DMS114 treated with DMSO at 0.1 percent for 48 hours (cell line): Measurements from ENCODE around the gene NARF.
"Not testable (repeated sequence)": the region's sequence is repeated elsewhere in the genome, so short reads cannot be mapped to it uniquely, and the experiment has no call there.

Source experiments
- DNase-seq: peaks from one replicate; lab custom pipeline; 2025; ENCODE audit not compliant: unreplicated experiment; lab: John Stamatoyannopoulos, UW

NARF gene

DNA sequence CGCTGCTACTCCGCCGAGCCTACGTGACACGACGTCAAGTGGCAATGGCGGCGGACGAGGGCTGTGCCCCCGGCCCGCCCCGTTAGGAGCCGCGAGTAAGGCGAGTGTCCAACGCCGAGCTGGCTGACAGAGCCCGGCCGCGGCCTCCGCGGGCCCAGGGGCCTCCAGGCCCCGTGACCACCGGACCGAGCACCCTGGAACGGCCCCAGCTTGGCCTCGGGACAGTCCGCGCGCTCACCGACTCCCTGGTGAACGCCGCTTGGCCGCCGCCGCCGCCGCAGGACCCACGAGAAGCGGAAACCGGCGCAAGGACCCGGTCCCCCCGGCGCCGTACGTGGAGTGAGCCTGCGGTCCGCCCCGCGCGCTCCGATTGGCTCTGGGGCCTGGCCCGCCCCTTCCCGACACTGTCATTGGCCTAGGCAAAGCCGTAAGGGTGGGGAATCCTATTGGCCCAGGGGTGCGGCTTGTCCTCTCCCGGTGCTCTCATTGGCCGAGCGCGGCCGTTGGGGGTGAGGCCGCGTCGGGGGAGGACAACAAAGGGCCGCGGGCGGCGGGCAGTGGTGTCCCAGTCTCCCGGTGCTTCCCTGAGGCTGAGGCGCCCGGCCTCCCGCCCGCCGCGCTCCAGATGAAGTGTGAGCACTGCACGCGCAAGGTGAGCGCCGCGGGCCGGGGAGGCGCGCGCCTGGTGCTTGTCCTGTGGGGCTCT, at the start of gene NARF:
Gene NARF, plus strand, starts transcription at position 563 of the 706 bp plus-strand sequence. Its CDS starts 63 bp downstream, at position 626.
- peak; percentile 94 for DNase-seq

DNA sequence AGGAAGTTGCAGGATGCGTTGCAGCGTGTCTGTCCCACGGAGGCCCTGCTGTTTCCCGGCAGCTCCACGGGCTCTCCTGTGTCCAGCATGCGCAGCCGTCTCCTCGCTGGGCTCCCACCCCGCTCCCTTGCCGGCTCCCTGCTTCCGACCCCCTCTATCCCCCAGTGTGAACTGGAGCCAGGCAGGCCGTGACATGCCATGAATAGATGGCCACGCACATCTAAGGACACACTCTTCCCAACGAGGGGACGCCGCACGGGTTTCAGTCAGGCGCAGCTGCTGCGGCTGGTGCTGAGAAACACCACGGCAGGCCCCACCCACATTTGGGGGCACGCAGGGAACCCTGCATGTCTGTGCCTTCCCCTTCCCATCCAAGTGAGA, 49.6 kb upstream of the NARF start:
- no peak for DNase-seq

DNA sequence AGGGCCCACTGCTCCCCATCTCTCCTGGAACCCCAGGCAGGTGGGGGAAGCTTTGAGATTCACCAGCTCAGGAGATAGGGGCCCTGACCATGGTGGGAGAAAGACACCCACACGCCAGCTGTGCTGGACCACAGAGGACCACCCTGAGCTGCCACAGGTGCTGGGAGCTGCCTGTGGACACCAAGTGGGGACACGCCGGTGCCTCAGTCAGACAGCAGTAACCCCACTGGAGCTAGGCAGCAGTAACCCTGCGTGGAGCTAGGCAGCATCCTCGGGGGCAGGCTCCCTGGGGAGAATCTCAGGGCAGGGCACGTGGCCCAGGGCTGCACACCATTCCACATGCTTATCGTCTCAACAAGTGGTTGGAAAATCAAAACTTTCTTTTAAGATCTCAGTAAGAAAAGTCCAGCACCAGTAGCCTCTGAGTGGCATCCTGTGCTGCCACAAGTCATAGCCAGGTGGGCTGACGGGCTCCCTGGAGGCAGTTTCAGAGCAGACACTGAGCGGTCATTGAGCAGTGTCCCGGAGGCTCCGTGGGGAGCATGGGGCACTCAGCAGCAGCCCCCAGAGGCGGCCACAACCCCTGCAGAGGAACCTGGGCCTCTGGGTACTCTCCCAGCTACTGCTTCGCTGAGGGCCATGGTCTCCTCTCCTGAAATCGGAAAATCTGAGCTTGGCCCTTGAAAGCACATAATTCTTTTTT, 48.4 kb upstream of the NARF start:
- DNase-seq: no peak

DNA sequence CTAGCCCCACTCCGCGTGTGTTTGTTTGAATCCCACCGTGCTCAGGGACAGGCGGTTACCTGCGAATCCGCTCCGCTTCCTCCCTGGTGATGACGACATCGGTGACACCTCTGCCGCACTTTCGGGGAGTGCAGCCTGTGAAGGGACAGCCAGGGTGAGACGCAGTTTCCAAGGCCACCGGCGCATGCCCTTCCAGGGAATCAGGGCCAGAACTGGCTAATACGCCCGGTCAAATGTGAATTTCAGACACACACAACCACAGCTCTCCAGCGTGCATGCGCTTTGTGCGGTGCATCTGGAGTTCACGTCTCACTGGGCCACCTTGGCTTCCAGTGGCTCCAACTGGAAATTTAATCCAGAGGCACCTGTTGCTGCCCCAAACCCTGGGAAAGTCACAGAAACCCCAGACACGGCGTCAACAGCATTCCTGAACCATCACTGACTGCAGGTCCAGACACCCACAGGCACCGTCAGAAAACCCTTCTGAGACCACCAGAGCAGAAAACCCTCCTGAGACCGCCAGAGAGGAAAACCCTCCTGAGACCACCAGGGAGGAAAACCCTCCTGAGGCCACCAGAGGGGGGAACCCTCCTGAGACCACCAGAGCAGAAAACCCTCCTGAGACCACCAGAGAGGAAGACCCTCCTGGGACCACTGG, 47.0 kb upstream of the NARF start:
- no peak for DNase-seq

DNA sequence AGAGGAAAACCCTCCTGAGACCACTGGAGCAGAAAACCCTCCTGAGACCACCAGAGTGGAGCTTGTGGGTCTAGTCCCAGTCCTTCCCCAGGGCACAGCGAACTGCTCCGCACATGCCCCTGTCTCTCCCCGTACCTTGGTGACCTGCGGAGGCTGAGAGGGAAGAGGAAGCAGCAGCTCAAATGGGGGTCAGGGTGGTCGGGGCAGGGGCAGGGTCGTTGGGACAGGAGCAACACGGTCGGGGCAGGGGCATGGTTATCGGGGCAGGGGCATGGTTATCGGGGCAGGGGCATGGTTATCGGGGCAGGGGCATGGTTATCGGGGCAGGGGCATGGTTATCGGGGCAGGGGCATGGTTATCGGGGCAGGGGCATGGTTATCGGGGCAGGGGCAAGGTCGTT, 46.5 kb upstream of the NARF start:
- DNase-seq: not testable (repeated sequence)

DNA sequence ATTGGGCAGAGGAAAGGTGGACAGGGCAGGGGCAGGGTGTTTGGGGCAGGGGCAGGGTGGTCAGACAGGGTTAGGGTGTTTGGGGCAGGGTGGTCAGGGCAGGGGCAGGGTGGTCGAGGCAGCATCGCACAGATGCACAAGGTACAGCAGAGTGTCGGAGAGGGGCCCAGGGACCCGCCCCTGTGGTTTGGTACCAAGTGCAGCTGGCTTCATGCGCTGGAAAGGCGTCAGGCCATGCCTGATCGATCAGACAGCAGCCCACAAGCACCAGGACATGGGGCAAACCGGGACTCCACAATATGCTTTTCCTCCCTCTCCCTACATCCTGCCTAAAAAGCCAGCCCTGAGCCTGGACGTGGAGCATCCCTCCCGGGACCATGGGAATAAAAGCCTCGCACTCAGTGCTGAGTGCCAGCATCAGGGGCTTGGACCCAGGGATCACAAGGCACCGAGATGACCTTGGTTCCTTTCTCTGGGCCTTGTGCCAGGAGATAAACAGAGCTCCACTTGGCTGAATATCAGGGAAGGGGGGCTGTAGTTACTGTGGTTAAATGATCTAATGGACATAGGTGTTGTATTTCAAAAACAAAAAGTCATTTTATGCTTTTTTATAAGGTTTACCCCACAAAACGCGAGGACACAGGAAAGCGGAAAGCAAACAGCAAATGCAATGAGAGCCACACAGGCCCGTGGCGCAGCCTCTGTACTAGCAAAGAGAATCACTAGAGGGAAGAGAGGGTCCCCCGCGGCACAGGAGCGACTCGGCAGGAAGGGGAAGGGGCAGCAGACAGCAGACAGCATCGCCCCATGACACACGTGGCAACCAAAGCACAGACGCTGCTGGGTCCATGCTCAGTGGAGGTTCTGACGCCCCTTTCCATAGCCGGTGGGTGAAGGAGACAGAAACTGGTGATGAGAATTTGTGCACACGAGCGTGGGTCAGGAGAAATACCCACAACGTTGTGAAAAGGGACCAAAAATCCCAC, 45.7 kb upstream of the NARF start:
- DNase-seq: no peak

DNA sequence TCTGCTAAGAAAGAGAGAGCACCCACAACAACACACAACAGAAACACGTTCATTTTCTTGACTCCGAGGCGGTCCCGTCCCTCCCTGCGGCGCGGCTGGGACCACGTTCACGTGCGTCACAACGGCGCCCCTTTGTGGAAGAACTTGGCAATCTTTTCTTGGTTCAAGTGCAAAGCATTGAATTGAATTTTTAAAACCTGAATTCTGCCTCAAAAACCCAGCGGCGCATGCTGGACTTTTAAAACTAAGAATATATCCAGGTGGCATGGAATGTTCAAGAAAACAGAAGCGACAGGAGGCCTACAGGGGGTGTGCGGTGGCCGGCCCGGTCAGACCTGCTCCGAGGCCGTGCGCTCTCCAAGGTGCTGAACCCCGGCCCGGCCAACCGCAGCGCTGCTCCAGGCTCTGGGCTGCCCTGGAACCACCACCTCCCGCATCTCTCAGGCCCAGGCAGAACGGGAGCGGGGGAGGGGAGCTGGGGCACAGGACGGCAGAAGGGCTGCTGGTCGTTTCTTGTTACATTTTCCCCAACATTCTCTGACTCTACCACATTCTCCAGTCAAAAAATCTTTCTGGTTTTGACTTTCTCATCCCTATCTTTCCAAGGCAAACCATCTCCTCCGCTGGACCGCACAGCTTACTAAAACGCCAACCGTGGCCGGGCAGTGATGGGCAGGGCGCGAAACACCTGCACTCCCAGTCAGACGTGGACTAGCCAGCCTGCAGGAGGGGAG, 43.8 kb upstream of the NARF start:
- peak; percentile 31 for DNase-seq

DNA sequence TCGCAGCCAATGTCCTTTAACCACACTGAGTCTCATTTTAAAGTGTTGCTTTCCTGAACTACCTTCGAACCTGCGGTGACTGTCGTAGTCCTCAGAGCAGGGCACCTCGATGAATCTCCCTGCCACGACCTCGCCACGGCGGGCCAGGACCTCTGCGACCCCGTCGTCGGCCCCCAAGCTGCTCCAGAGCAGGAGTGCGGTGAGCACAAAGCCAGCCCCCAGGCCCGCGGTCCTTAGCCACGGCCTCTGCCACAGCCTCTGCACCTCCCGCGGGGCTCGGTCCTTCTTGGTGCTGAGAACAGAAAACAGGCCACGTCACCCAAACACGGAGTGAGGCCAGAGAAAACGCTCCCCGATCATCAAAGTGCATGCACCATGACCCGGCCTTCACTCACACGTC, 43.2 kb upstream of the NARF start:
- DNase-seq: no peak

DNA sequence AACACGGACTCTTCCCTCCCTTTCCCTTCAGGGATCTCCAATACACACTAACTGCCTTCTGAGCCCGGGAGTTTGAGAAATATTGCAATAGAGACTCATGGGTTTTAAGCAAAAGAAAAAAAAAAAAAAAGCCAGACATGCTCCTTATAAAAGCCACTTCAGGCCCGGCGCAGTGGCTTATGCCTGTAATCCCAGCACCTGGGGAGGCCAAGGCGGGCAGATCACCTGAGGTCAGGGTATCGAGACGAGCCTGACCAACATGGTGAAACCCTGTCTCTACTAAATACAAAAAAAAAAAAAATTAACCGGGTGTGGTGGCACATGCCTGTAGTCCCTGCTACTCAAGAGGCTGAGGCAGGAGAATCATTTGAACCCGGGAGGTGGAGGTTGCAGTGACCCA, 42.8 kb upstream of the NARF start:
- DNase-seq: no peak

DNA sequence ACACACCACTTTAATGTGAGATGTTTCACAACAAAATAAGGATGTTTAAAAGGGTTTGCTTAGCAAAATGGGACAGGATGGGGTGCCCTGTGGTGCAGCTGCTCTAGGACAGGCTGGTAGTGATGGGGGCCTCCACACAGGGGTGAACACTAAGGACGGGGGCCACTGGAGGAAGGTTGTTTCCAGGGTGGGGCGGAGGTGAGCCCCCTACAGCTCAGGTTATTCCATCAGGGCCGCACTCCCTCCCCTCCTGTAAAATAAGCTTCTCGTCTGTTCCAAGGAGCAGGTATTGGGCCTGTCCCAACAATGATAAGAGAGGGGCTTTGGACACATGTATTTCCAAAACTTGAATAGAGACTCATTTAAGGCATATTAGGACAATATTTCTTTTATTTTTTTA, 42.3 kb upstream of the NARF start:
- no peak for DNase-seq

DNA sequence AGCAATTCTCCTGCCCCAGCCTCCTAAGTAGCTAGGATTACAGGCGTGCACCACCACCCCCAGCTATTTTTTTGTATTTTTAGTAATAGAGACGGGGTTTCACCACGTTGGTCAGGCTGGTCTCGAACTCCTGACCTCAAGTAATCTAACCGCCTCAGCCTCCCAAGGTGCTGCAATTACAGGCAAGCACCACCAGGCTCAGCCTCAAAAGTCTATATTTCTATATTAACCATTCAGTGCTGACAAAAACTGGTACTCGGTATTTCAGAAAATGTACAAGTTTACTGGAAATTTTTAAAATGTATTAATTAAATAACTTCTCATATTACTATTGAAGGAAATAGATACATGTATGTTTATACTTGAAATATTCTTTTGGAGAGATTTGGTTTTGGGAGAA, 41.8 kb upstream of the NARF start:
- DNase-seq: no peak

DNA sequence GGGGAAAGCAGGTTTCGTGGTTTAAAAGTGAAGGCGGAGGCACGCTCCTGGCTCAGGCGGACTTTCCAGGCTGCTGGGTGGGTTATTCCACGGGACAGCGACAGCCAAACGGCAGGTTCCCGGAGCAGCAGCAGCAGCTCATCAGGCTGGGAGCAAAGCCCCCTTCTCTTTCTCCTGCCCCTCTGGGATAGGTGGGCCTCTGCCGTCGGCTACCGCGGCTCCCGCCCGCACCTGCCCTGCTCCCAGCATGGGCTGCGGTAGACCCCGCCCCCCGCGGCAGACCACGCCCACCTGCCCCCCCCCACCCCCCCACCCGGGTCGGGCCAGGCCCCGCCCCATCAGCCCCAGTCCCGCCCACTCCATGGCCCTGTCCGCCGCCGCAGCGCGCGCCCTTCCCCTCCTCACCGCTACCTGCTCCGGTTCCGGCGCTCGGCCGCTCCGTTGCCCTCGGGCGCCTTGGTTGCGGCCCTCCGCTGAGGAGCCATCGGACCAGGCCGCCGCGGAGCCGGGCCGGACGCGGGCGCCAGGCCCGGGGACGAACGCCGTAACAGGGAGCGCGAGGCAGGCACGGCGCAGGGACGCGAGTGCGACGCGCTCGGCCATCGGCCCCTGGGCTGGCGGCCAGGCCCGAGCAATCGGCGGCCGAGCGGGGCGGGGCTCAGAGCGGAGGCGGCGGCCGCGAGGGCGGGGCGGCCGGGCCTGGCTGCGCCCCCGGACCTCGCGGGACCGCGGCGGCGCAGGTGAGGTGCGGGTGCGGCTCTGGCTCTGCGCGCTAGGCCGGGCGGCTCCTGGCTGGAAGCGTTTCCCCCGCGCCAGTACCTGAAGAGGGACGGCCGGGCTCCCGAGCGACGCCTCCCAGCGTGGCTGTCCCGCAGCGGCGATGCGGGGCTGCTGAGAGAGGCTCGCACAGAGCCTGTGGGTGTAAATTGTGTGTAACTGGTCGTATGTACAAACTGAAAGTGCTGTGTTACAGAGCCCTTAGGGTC, 40.2 kb upstream of the NARF start, which contains the start of the genes HEXD and OGFOD3:
Gene HEXD, plus strand, starts transcription at position 347 of the 986 bp plus-strand sequence. CDS start 1,453 bp downstream, outside the sequence.
Gene OGFOD3, minus strand, starts transcription at position 586 of the 986 bp plus-strand sequence. Its CDS starts 101 bp downstream, at position 485.
- DNase-seq: peak; percentile 55

DNA sequence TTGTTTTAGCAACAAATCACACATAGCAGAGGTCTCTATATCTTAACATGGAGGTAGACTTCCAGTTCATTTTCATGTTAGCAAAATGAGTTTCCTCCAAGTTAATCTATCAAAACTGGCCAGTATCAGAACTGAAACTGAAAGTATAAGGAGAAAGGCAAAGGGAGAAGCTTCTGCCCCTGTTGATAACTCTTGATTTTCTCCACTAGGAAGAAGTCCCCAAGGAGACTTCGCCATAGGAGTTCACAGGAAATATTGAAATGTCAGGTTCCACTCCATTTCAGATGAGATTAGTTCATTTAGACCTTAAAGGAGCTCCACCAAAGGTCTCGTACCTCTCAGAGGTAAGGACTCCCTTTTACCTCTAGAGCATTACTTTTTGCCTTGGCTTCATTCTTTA, 39.0 kb upstream of the NARF start:
- no peak for DNase-seq

DNA sequence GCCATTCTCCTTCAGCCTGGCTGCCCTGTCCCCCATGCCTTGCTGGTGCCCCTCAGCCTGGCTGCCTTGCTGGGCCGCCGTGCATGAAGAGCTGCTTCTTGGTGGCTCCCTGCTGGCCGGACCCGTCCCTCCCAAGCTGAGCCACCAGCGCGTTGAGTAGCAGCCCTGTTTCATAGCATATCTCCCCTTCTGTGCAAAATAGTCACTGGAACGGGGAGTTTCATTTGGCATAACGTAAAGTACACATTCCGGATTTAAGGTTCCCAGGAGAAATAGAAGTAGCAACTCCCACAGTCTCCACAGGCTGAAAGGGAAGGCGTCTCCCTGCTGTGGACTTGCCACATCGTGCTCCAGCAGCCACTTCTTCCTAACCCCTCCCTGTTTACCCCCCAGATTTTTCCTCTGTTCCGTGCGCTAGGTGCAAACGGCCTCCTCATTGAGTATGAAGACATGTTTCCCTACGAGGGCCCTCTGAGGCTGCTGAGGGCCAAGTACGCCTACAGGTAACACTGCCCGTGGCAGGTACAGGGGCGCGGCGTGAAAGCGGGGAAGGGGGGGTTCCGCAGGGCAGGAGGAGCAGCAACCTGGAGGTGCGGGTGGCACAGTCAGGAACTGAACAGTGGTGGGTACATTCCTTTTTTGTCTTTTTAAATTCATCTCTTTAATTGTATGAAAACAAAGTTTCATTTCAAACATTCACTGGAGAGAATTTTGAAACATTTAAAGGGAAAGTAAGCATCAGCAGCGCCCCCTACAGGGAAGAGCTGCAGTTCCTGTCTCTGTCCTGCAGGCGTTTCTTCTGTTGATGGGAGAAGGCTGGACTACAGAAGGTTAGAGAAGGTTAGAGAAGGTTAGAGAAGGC, 34.3 kb upstream of the NARF start:
- DNase-seq: no peak

DNA sequence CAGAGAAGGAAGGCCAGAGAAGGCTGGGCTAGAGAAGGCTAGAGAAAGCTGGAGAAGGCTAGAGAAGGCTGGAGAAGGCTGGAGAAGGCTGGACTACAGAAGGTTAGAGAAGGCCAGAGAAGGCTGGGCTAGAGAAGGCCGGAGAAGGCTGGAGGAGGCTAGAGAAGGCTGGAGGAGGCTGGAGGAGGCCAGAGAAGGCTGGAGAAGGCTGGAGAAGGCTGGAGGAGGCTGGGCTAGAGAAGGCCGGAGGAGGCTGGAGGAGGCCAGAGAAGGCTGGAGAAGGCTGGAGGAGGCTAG, 33.7 kb upstream of the NARF start:
- DNase-seq: no peak

DNA sequence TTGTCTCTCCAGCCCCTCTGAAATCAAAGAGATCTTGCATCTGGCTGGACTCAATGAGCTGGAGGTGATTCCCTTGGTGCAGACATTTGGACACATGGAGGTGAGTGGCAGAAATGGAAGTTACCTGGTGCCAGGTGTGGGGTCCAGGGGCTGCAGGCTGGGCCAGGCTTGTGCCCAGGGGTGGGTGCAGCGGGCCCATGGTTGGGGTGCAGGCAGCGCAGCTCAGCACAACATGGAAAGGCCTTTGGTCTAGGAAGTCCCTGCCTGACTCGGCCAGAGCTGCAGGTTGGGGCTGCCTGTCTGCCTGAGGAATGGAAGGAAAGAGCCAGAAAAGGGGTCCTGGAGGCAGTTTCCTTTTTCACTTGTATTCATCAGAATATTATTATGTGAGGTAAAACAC, 30.0 kb upstream of the NARF start:
- no peak for DNase-seq

DNA sequence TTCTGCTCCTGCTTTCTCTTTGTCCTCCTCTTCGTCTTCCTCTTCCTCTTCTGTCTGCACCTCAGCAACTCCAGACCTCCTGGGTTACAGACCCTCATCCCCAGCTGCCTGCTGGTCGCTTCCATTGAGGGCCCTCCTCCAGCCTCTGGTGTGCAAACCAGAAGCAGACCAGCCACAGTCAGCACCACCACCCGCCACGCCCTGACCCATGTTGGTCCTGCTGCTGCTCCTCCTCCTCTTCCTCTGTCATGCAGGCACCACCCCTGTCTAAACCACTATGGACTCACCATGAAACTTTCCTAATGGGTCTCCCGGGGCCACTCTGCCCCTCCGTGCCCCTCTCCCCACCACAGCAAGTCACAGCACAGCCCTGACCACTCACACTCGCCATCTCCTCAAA, 28.7 kb upstream of the NARF start:
- DNase-seq: no peak

DNA sequence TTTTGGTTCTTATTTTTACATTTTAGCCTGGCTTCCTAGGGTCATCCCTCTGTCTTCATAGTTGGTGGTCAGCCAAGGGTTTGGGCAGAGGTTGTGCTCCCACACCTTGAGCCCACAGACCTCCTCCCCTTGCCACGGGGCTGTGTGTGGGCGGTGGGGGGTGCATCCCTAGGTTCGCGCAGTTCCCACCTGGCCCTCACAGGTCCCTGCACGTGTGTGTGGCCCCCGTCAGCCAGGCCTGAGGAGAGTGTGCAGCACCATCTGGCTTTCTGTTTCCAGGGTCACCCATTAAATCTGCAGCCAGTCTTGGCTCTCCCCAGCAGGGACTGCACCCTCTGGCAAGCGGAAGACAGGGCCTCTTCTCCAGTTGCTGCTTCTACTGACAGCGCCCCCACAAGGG, 26.5 kb upstream of the NARF start:
- no peak for DNase-seq
